Lower leg skin (tissue), 3 donors: Measurements from ENCODE around the gene MTG1.

Experiments used
- POLR2A ChIP-seq, 2 donors: fragments of 450-650 bp; IDR thresholded peaks; one replicate each; pipeline ENCODE4 v1.6.1; 2016 to 2017; ENCODE audit warnings: antibody characterized with exemption in 2 of 2, mild to moderate bottlenecking in 1 of 2, moderate library complexity in 1 of 2
- TF ChIP-seq, protein P1 (sequence below), 3 donors: fragments of 450-650 bp; IDR thresholded peaks; one replicate each; pipeline ENCODE4 v1.5.1; 2016; ENCODE audit warnings: antibody characterized with exemption in 3 of 3, mild to moderate bottlenecking in 3 of 3, moderate library complexity in 2 of 3

- TF ChIP-seq POLR2A (IDR thresholded peaks at IDR 0.05) = no peak
- TF ChIP-seq, protein P1, sequence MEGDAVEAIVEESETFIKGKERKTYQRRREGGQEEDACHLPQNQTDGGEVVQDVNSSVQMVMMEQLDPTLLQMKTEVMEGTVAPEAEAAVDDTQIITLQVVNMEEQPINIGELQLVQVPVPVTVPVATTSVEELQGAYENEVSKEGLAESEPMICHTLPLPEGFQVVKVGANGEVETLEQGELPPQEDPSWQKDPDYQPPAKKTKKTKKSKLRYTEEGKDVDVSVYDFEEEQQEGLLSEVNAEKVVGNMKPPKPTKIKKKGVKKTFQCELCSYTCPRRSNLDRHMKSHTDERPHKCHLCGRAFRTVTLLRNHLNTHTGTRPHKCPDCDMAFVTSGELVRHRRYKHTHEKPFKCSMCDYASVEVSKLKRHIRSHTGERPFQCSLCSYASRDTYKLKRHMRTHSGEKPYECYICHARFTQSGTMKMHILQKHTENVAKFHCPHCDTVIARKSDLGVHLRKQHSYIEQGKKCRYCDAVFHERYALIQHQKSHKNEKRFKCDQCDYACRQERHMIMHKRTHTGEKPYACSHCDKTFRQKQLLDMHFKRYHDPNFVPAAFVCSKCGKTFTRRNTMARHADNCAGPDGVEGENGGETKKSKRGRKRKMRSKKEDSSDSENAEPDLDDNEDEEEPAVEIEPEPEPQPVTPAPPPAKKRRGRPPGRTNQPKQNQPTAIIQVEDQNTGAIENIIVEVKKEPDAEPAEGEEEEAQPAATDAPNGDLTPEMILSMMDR (IDR thresholded peaks at IDR 0.05) = no peak
These were observed 67.1 kb downstream of the MTG1 start for GRCh38 chr10:133461027-133461426.
